Tibial artery (tissue), 4 donors: ENCODE data around the gene HMMR.

Source experiments
- DNase-seq, 2 donors: peaks; one replicate each; pipeline ENCODE4 v3.0.0-alpha.2; 2019
- H3K27ac ChIP-seq, 2 donors: fragments of 200-600 bp; sonication (generic) in 1 of 2; 1 replicate in 1 of 2; 2 replicates in 1 of 2; pipeline ENCODE4 v1.5.1; 2018 to 2019; ENCODE audit warnings: mild to moderate bottlenecking in 1 of 2
- H3K27me3 ChIP-seq, 2 donors: fragments of 200-600 bp; sonication (generic) in 1 of 2; one replicate each; pipeline versions ENCODE4 v1.5.1 to v1.6.0; 2016 to 2019
- H3K36me3 ChIP-seq, 3 donors: fragments of 200-600 bp; sonication (generic) in 2 of 3; one replicate each; pipeline ENCODE4 v1.5.1; 2016 to 2019; ENCODE audit warnings: mild to moderate bottlenecking in 2 of 3
- H3K4me1 ChIP-seq, 4 donors: fragments of 200-600 bp; sonication (generic) in 2 of 4; 1 replicate in 3 of 4; 2 replicates in 1 of 4; pipeline ENCODE4 v1.5.1; 2016 to 2019
- H3K4me3 ChIP-seq, 2 donors: fragments of 200-600 bp; sonication (generic) in 1 of 2; 1 replicate in 1 of 2; 2 replicates in 1 of 2; pipeline ENCODE4 v1.5.1; 2018 to 2019; ENCODE audit warnings: mild to moderate bottlenecking in 2 of 2
- H3K9me3 ChIP-seq, 3 donors: fragments of 200-600 bp; sonication (generic) in 1 of 3; one replicate each; pipeline ENCODE4 v1.5.1; 2016 to 2019
- intact Hi-C: fragments of 100-400 bp; cut with DNase I; formaldehyde crosslinking; loops from one replicate; pipeline ENCODE4 v1.15.0; 2023; ENCODE audit warnings: low total_unique reads
- TF ChIP-seq, protein P1 (sequence below), 2 experiments: fragments of 200-600 bp in 1 of 2; fragments of 450-650 bp in 1 of 2; IDR thresholded peaks; one replicate each; pipeline ENCODE4 v1.5.1; 2017 to 2019; ENCODE audit warnings: antibody characterized with exemption in 2 of 2, mild to moderate bottlenecking in 1 of 2, moderate library complexity in 1 of 2

Gene HMMR

GRCh38 chr5:163459462-163459818, 992 bp upstream of the HMMR start:
- Histone ChIP-seq H3K27me3 (no peaks in the 10 kb centered on the region), H3K9me3 (no peaks in the 10 kb centered on the region), H3K4me3 (peak overlapping the region; percentile 68 to 84), H3K27ac (peak overlapping the region; percentile 96 to 97), H3K4me1 (peaks cover 0 to 31% (median 16%) of the 10 kb centered on the region in 4 donors), H3K36me3 (peaks cover 0 to 15% (median 12%) of the 10 kb centered on the region in 3 donors)
- no peak for DNase-seq
- intact Hi-C loops = no loop called here
- TF ChIP-seq, protein P1, sequence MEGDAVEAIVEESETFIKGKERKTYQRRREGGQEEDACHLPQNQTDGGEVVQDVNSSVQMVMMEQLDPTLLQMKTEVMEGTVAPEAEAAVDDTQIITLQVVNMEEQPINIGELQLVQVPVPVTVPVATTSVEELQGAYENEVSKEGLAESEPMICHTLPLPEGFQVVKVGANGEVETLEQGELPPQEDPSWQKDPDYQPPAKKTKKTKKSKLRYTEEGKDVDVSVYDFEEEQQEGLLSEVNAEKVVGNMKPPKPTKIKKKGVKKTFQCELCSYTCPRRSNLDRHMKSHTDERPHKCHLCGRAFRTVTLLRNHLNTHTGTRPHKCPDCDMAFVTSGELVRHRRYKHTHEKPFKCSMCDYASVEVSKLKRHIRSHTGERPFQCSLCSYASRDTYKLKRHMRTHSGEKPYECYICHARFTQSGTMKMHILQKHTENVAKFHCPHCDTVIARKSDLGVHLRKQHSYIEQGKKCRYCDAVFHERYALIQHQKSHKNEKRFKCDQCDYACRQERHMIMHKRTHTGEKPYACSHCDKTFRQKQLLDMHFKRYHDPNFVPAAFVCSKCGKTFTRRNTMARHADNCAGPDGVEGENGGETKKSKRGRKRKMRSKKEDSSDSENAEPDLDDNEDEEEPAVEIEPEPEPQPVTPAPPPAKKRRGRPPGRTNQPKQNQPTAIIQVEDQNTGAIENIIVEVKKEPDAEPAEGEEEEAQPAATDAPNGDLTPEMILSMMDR (IDR thresholded peaks at IDR 0.05) = no peak

DNA sequence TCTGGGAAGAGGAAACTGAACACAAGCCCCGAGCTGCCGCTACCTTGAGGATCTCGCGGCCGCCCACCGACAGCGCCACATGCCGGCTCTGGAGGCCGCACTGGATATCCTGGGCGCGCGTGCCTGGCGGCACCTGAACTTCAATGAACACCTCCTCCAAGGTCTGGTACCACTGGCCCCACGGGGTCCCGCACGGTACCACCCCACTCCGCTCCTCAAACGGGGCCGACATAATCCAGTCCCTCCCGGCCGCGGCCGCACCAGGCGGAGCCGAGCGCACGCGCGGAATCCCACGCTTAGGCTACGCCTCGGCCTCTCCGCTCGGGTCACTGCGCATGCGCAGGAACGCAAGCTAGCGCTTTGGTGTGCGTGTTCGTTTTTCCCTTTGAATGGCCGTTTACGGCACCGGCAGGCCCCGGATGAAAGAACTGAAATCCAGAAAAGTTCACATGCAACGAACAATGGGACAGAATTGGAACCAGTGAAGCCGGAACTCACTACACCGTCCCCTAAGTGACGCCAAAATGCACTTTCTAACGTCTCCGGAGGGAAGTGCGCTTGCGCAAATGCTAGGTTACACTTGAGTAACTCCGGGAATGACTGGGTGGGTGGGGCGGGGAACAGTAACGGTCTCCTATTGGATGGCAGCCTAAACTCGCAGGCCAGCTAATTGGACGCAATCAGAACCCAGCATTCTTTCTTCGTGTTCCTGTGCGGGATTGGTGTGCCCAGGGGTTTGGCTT, 442 bp upstream of the HMMR start, which contains the start of gene NUDCD2:
TSS of gene NUDCD2 (minus strand) at position 284 of the 743 bp plus-strand sequence. CDS start at position 232, 52 bp downstream.
- intact Hi-C loops = loop anchor here (5.0 kb wide), 1 partner anchor 42 kb away; no protein-coding TSS in a partner anchor
- peaks cover 0 to 10% (median 7%) of the 10 kb centered on the region in 3 donors for H3K36me3 ChIP-seq
- H3K27me3 ChIP-seq = no peaks in the 10 kb centered on the region
- TF ChIP-seq, protein P1 (IDR thresholded peaks at IDR 0.05) = peak in 1 of 2 experiments; percentile 8
- no peaks in the 10 kb centered on the region for H3K9me3 ChIP-seq
- H3K27ac ChIP-seq = peak within 1 kb of the TSS; percentile 96 to 97
- H3K4me1 ChIP-seq = peaks cover 0 to 31% (median 16%) of the 10 kb centered on the region in 4 donors
- peak within 1 kb of the TSS; percentile 68 to 84 for H3K4me3 ChIP-seq
- peak; percentile 96 to 97 for DNase-seq

DNA sequence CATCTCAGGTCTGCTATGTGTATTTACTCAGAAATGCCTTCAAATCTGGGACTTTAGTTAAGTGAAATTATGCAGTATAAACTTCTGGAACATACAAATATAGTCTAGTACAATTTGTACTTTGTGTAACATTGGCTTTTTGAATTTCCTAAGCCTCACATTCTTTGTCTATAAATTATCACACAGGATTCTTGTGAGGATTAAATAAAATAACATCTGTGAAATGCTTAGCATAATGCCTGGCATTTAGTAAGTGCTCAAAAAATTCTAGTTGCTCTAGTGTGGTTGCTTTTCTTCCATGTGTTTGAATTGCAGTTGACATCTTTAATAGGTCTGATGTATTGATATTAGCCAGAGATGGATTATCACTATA, 2.6 kb downstream of the HMMR start:
- Histone ChIP-seq H3K4me3 (no peak overlapping the region), H3K9me3 (no peaks in the 10 kb centered on the region), H3K27ac (no peak overlapping the region), H3K4me1 (peaks cover 0 to 28% (median 16%) of the 10 kb centered on the region in 4 donors), H3K27me3 (no peaks in the 10 kb centered on the region), H3K36me3 (no peaks in the 10 kb centered on the region)
- TF ChIP-seq, protein P1 (IDR thresholded peaks at IDR 0.05) = no peak
- intact Hi-C loops = loop anchor here (5.0 kb wide), 1 partner anchor 39 kb away; no protein-coding TSS in a partner anchor
- DNase-seq = no peak

DNA sequence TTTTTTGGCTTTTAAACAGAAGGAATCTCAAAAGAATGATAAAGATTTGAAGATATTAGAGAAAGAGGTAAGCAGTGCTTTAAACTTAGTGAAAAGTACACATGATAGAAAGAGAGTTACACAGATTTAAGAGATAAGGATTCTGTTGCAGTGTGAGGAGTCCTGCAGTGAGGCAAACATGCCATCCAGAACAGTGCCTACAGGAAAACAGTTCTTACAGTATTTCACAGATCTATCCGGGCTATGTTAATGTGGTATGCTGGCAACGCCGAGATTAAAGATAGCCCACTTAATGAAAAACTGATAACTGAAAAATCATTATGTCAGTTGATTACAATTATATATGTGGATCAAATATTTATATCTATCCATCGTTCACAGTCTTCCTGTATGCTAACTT, 7.2 kb downstream of the HMMR start:
- Histone ChIP-seq H3K9me3 (no peaks in the 10 kb centered on the region), H3K27ac (no peak overlapping the region), H3K4me3 (no peak overlapping the region), H3K27me3 (no peaks in the 10 kb centered on the region), H3K36me3 (no peaks in the 10 kb centered on the region), H3K4me1 (no peaks in the 10 kb centered on the region)
- TF ChIP-seq, protein P1 (IDR thresholded peaks at IDR 0.05) = no peak
- DNase-seq = no peak
- intact Hi-C loops = no loop called here

- no peaks in the 10 kb centered on the region for H3K4me1 ChIP-seq
- H3K4me3 ChIP-seq = no peak overlapping the region
- intact Hi-C loops = no loop called here
- TF ChIP-seq, protein P1 (IDR thresholded peaks at IDR 0.05) = peak; percentile 36 to 41
- H3K27me3 ChIP-seq = no peaks in the 10 kb centered on the region
- no peaks in the 10 kb centered on the region for H3K9me3 ChIP-seq
- H3K27ac ChIP-seq = no peak overlapping the region
- no peaks in the 10 kb centered on the region for H3K36me3 ChIP-seq
- DNase-seq = no peak
Observed at GRCh38 chr5:163473635-163474243, 13.3 kb downstream of the HMMR start.
